ENCODE measurements around the gene ADD2.

Gene ADD2

GRCh38 chr2:70697603-70698383, 70.2 kb downstream of the ADD2 start:
- no peak for DNase-seq

- DNase-seq, result no peak
Measured at GRCh38 chr2:70696142-70696541, 71.9 kb downstream of the ADD2 start.

- DNase-seq, result no peak
Measured at GRCh38 chr2:70692256-70692655, 75.7 kb downstream of the ADD2 start.

- DNase-seq, result no peak
Measured at GRCh38 chr2:70691497-70692140, 76.4 kb downstream of the ADD2 start.

DNA sequence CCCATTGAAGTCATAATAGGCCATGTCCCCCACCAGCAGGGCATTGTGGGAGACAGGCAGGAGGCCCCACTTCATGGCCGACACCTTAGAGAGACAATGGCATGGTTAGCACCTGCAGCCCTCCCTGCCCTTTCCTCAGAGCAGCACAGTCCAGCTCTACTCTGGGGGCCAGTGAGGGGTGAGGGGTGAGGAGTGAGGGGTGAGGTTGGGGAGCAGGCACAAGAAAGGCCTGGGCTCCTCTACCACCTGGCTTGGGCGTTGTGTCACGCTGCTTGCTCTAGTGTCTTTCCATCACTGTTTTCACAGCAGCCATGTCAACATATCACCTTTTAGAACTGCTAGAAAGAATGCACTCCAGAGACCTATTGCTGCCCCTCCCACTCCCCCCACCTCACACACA, 77.2 kb downstream of the ADD2 start:
- DNase-seq, result no peak

GRCh38 chr2:70688427-70688826, 79.6 kb downstream of the ADD2 start:
- DNase-seq, result no peak

GRCh38 chr2:70687461-70687795, 80.6 kb downstream of the ADD2 start:
- DNase-seq, result no peak

DNA sequence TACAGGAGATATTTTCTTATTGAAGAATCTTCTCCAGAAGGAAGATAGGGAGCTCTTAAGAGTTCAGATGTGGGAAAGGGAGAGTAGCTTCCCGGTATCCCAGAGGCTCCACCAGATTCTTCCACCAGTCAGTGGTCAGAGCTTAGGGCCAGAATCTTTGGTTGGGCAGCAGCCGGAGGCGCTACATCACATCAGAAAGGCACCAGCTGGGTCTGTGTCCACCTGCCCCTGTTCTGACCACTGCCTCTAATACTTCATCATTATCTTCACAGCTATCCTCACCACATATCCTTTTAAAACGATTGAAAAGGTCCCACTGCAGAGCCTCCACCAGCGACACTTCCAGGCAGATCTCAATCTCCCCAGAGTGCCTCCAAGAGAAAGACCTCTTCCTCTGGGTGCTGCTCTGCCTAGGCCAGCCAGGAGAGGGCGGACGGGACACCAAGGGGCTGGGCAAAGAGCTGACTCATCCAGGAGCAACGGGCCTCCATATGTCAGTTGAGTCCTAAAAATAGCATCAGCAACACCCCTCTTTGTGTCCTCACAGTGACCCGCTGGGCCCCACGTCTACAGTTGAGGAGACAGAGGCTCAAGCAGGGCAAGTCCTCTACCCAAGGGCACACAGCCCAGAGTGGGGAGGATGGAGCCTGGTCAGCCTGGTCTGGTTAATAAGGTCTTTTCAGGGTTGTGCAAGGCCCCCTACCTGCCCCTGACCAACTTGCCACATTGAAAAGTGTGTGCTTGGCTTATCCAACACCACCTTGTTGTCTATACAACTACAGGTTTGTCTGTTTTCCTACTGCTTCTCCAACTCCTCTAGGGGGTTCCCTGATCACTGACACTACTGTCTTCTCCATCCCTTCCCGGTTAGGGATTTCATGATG, 81.2 kb downstream of the ADD2 start:
- DNase-seq, result peak; percentile 71 to 85

DNA sequence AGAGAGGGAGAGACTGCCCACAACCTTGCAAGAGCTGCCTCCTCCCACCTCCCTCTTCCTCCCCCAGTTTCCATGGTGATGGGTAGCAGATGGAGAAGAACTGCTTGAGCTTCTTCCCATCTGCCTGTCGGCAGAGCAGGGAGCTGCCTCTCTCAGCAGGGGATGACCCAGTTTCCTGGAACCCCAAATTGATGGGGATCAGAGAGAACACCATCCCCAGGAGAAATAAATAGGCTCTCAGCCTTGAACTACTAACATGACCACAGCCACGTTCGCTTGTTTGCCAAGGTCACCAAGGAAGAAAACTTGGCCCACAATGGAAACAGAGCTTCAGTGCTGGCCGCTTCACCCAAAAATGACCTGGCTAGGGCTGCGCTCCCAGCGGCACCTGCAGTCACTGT, 82.2 kb downstream of the ADD2 start:
- peak; percentile 96 to 99 for DNase-seq

GRCh38 chr2:70684846-70685622, 83.0 kb downstream of the ADD2 start:
- DNase-seq, result peak; percentile 14 to 52

- DNase-seq, result no peak
Measured at GRCh38 chr2:70683455-70683854, 84.5 kb downstream of the ADD2 start.

DNA sequence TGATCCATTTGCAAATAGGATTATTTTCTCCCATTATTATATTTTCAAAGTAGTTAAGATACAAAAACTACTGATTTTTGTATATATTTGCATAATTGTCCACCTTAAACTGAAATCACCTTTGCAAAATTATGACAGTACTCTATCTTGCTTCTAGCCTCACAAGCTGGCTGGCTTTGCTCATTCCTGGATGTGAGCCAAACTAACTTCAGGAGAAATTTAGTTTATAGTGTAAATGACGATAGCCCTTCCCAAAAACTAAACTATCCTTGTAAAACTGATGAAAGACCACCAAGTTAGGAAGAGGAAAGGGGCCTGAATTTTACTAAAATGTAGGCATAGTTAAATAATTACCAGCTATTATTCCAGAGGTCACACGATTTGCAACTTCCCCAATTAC, 87.3 kb downstream of the ADD2 start:
- DNase-seq, result no peak

- DNase-seq, result no peak
Measured at GRCh38 chr2:70679259-70679658, 88.7 kb downstream of the ADD2 start.

- DNase-seq, result no peak
Measured at GRCh38 chr2:70678576-70679143, 89.3 kb downstream of the ADD2 start.

- no peak for DNase-seq
Measured at GRCh38 chr2:70676301-70677035, 91.5 kb downstream of the ADD2 start.

GRCh38 chr2:70675862-70676261, 92.1 kb downstream of the ADD2 start:
- no peak for DNase-seq

- DNase-seq, result no peak
Measured at GRCh38 chr2:70674636-70675430, 93.2 kb downstream of the ADD2 start.

GRCh38 chr2:70673041-70673647, 94.9 kb downstream of the ADD2 start:
- DNase-seq, result peak; percentile 39 to 87

- DNase-seq, result no peak
Measured at GRCh38 chr2:70671092-70671675, 96.8 kb downstream of the ADD2 start.

DNA sequence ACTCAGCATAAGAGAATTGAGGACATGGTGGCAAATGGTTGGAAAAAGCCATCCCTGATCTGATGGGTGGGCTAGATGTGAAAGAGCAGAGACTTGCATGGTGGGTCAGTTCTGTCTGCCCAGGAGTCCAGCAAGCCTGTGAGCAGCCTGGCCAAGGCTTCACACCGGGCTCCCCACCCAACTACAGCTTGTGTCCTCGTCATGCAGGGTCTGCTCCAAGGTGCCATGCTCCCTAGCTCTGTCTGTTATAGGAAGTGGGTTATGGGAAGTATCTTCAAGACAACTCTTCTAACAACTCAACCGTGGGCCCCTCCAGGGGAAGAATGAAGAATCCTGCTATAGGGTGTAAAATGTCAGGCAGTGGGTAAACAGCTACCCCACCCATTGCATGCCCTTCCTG, 97.4 kb downstream of the ADD2 start:
- no peak for DNase-seq
